Middle frontal gyrus (tissue), 1 donor: ENCODE results near the gene C14orf119.
A peak's percentile ranks its signal among the peaks of the same experiment; 100 is the strongest.
"Not testable (repeated sequence)": the region's sequence is repeated elsewhere in the genome, so short reads cannot be mapped to it uniquely, and the experiment has no call there.

Experiments used
- DNase-seq: peaks from one replicate; pipeline ENCODE4 v3.0.0-alpha.2; 2015; ENCODE audit warnings: low spot score; ENCODE audit errors: extremely low spot score

Gene C14orf119

GRCh38 chr14:23089498-23090253 is 5.6 kb upstream of the C14orf119 start:
- DNase-seq, result no peak

GRCh38 chr14:23090254-23090636 is 5.1 kb upstream of the C14orf119 start:
- DNase-seq, result no peak

DNA sequence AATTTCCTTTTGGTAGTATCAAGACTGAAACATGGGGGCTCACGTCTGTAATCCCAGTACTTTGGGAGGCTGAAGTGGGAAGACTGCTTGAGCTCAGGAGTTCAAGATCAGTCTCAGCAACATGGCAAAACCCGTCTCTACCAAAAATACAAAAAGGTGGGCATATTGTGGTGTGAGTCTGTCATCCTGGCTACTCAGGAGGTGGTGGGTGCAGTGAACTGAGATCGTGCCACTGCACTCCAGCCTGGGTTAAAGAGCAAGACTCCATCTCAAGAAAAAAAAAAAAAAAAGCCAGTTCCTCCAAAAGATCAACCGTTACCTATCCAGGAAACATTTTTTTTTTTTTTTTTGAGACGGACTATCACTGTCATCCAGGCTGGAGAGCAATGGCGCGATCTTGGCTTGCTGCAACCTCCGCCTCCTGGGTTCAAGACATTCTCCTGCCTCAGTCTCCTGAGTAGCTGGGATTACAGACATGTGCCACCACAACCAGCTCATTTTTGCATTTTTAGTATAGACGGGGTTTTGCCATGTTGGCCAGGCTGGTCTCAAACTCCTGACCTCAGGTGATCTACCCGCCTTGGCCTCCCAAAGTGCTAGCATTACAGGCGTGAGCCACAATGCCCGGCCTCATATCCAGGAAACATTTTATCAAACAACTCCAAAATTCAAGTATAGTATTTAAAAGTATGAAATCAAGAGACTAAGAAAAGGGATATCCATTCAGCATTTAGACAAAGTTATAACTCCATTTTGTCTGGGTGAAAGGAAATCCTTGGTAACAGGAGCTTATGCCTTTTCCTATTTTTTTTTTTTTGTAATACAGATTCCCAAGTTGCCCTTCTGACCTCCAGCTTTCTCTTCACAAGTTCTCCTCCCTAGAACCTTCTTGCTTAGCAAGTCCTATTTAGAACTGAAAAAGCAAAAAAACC is 3.7 kb upstream of the C14orf119 start:
- no peak for DNase-seq

GRCh38 chr14:23093104-23093503 is 2.2 kb upstream of the C14orf119 start:
- no peak for DNase-seq

GRCh38 chr14:23093526-23093925 is 1.8 kb upstream of the C14orf119 start:
- no peak for DNase-seq

DNA sequence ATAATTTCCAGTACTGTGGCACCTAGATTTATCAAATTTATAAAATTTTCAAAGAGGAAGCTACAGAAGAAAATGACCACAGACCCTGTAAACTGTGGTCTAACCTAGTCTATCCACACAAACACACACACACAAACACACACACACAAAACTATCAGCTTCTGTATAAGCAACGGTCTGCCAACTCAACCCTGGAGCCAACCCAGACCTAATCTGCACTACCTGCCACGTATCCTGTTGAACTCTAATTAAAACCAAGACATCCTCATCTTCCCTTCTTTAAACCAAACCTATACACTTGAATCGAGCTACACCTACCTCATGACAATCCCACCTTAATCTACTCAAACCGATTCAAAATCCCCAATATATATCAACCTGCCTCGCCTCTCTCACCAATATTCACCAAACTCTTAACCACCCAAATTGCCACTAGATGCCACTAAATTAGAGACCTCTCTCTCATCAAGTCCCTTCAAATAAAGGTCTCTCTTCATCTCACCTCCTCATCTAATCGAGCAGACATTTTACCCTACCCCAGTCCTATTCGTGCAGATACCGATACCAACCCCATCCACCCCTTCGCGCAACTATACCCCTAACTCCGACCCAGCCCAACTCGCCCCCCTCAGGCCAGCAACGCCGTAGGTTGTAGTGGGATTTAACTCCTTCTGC is 1.2 kb upstream of the C14orf119 start:
- no peak for DNase-seq

- peak; percentile 17 for DNase-seq
Observed at GRCh38 chr14:23094666-23095195, 574 bp upstream of the C14orf119 start, which contains the start of gene ACIN1. Gene ACIN1, minus strand, starts transcription at chr14:23095136. Its CDS starts 24 bp downstream, at chr14:23095112.

- no peak for DNase-seq
Observed at GRCh38 chr14:23097786-23098185, 2.5 kb downstream of the C14orf119 start.

- no peak for DNase-seq
Observed at GRCh38 chr14:23099212-23099861, 4.0 kb downstream of the C14orf119 start.

- no peak for DNase-seq
Observed at GRCh38 chr14:23101213-23101970, 6.1 kb downstream of the C14orf119 start.

GRCh38 chr14:23101986-23102625 is 6.8 kb downstream of the C14orf119 start:
- DNase-seq, result no peak

DNA sequence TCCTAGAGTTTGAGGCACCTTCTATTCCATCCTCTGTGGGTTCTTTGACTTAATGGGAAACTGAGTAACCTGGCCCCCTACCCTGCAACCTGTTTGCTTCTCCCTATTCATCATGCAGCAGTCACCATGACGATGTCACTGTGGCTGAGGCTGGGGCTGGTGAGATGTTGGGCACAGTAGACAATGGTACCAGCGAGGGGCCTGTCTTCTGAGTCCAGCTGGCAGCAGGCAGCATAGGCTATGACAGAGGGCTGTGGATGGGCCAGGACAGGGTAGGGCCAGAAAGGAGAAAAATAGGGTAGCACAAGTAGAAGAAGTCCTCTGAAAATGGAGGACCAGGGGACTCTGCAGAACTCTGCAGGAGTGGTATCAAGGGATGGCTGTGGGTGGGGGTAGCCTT is 7.5 kb downstream of the C14orf119 start:
- no peak for DNase-seq

DNA sequence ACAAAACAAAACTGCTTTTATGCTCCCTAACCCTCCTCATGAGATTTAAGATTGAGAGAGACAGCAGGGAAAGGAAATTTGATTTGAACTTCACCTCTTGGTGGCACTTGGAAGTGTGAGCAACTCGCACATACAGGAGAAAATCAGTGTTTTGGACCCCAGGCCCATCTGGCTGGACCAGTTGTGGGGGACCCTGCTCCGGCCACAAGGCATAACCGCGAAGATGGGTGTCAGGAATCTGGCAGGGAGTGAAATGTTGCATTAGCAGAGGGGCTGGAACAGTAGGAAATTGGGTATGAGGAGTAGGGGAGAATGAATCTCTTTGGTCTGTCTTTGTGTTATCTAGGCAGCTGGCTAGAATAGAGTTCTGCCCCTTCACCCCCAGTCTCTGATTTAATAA is 8.3 kb downstream of the C14orf119 start:
- no peak for DNase-seq

DNA sequence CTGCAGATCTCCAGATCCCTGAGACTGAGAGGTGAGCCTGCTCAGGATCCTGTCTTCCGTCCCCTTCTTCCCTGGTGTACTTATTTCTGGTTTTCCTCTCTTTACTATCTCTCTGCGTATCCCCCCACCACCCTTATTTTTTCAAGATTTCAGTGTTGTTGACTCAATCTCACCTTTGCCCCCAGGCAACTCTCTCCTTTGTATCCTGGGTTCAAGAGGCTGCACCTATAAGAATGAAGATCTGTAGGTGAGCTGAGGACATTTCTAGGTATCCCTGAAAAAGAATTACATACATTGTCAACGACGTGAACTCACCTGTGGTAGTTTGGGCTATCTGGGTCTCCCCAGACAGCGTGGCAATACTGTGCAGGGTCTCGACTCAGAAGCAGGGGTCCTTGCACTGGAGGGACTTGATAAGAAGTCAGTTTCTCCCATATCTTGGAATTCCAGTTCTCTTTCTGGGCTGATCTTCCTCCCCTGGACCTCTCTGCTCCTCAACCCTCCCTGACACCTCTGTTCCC is 8.8 kb downstream of the C14orf119 start:
- DNase-seq, result no peak

DNA sequence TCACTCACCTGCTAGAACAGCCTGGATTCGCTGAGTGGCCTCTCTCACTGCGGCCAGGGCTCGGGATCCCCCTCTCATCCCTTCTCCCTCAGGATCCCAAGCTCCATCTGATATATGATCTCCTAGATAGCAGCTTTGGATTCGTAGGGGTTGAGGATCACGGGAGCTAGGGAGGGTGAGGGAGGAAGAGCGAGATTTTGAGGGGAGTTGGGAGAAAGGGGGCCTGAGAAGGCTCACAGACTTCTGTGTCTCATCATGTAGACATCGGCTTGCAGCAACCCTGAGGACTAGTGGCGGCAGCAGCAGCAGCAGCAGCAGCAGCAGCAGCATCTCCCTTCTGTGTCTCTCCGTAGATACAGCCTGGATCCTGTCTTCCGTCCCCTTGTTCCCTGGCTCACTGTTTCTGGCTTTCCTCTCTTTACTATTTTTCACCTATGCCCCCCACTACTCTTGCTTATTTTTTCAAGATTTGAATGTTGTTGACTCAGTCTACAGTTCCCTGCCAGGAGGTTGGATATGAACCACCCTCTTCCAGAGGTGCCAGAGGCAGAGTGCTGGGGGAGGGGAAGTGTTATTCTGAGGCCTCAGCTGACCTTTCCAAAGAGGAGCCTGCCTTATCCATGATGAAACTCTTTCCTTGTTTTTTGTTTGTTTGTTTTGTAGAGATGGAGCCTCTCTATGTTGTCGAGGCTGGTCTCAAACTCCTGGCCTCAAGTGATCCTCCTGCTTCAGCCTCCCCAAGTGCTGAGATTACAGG is 9.5 kb downstream of the C14orf119 start, which contains the start of gene CIROP:
Gene CIROP, minus strand, starts transcription at position 399 of the 757 bp plus-strand sequence. Its CDS starts 69 bp downstream, at position 330.
- no peak for DNase-seq

DNA sequence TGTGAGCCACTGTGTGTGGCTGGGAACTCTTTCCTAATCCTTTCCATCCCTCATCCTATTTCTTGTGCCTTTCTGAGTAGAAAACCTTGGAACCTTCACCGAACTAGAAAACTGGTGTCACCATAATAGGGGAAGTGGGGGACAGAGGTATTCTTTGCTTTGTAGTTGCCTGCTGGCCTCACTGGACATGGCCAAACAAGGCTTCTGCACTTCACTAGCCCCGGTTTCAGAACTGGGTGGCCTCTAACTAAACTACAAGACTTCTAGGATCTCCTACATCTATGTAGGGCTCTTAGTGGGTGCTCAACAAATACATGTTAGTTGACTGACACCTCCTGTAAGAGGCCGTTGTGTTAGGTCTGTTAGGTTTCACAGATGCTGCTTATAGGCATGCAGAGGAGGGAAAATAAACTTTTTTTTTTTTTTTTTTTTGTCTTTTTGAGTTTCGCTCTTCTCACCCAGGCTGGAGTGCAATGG is 10.1 kb downstream of the C14orf119 start:
- no peak for DNase-seq

GRCh38 chr14:23106747-23107045 is 11.4 kb downstream of the C14orf119 start:
- DNase-seq, result no peak

DNA sequence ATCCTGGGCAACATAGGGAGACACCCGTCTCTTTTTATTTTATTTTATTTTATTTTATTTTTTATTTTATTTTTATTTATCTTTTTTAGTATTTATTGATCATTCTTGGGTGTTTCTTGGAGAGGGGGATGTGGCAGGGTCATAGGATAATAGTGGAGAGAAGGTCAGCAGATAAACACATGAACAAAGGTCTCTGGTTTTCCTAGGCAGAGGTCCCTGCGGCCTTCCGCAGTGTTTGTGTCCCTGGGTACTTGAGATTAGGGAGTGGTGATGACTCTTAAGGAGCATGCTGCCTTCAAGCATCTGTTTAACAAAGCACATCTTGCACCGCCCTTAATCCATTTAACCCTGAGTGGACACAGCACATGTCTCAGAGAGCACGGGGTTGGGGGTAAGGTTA is 12.3 kb downstream of the C14orf119 start:
- not testable (repeated sequence) for DNase-seq

GRCh38 chr14:23108169-23108568 is 12.9 kb downstream of the C14orf119 start:
- DNase-seq, result not testable (repeated sequence)
